Thymus (tissue), 11 donors: ENCODE results near the gene PLSCR2. TPM values are rescaled to one million over a fixed set of nuclear protein-coding genes. Genes with fewer than 3 reads are reported as not detected.
"Not testable (repeated sequence)": the region's sequence is repeated elsewhere in the genome, so short reads cannot be mapped to it uniquely, and the experiment has no call there.

Experiments used
- DNase-seq, 9 donors: peaks; one replicate each; pipeline ENCODE4 v3.0.0-alpha.2; 2013; ENCODE audit warnings: low spot score in 9 of 9, low read depth in 6 of 9, missing footprints in 1 of 9
- H3K27ac ChIP-seq, 2 donors: one replicate each; pipeline ENCODE4 v1.5.1; 2013; ENCODE audit warnings: control low read depth in 1 of 2, low read depth in 1 of 2, low read length in 1 of 2, mild to moderate bottlenecking in 1 of 2, moderate library complexity in 1 of 2
- H3K27me3 ChIP-seq, 2 donors: one replicate each; pipeline ENCODE4 v1.5.1; 2013; ENCODE audit warnings: low read length in 1 of 2; ENCODE audit not compliant: control insufficient read depth in 2 of 2, insufficient read depth in 1 of 2
- H3K36me3 ChIP-seq, 2 donors: one replicate each; pipeline ENCODE4 v1.5.1; 2013; ENCODE audit warnings: low read length in 1 of 2, mild to moderate bottlenecking in 1 of 2, moderate library complexity in 1 of 2; ENCODE audit not compliant: control insufficient read depth in 2 of 2, insufficient read depth in 2 of 2
- H3K4me1 ChIP-seq, 2 donors: one replicate each; pipeline ENCODE4 v1.5.1; 2013; ENCODE audit warnings: low read length in 2 of 2; ENCODE audit not compliant: control insufficient read depth in 2 of 2, insufficient read depth in 2 of 2
- H3K4me3 ChIP-seq, 2 donors: one replicate each; pipeline ENCODE4 v1.5.1; 2013; ENCODE audit warnings: low read length in 2 of 2, control low read depth in 1 of 2, mild to moderate bottlenecking in 1 of 2
- H3K9me3 ChIP-seq, 2 donors: one replicate each; pipeline ENCODE4 v1.5.1; 2013; ENCODE audit warnings: low read length in 1 of 2, mild to moderate bottlenecking in 1 of 2; ENCODE audit not compliant: control insufficient read depth in 2 of 2, insufficient read depth in 1 of 2
- WGBS: extraction: QIAGEN DNeasy Blood & Tissue Kit; methylation state at CpG from one replicate; pipeline ENCODE4 v1.1.7; 2013; 5-methylcytosine and 5-hydroxymethylcytosine counted together
- polyA plus RNA-seq: library from polyadenylated mRNA; stranded (reverse); fragments of 200-250 nt; gene quantifications from one replicate; pipeline ENCODE4 v1.2.3, GENCODE V29; 2013
- total RNA-seq: library from RNA; stranded (reverse); fragments of 120-200 nt; gene quantifications from one replicate; pipeline ENCODE4 v1.2.4, GENCODE V29; 2013
- donor health status: healthy.

The PLSCR2 gene
- total and polyA plus RNA-seq, 2 donors, result 0.16 to 0.28 TPM

GRCh38 chr3:146493221-146493620, 23.9 kb upstream of the PLSCR2 start:
- no peak overlapping the region for H3K27ac ChIP-seq
- H3K27me3 ChIP-seq, result no peaks in the 10 kb centered on the region
- H3K36me3 ChIP-seq, result no peaks in the 10 kb centered on the region
- H3K4me1 ChIP-seq, result peaks cover 0 to 6% of the 10 kb centered on the region in 2 donors
- WGBS, result 94% methylated on average over 2 of the region's 2 CpGs
- DNase-seq, result no peak
- H3K4me3 ChIP-seq, result no peak overlapping the region
- H3K9me3 ChIP-seq, result peaks cover 0 to 12% of the 10 kb centered on the region in 2 donors

- 50% methylated on average over 2 of the region's 2 CpGs for WGBS
Observed at GRCh38 chr3:146491303-146491702, 21.9 kb upstream of the PLSCR2 start.

GRCh38 chr3:146485297-146485696, 15.9 kb upstream of the PLSCR2 start:
- Histone ChIP-seq H3K4me3 (no peak overlapping the region), H3K27ac (no peak overlapping the region), H3K4me1 (no peaks in the 10 kb centered on the region), H3K9me3 (no peaks in the 10 kb centered on the region), H3K27me3 (no peaks in the 10 kb centered on the region), H3K36me3 (no peaks in the 10 kb centered on the region)
- DNase-seq, result no peak

More at GRCh38 chr3:146491303-146491702, 21.9 kb upstream of the PLSCR2 start:
- H3K27ac ChIP-seq, result no peak overlapping the region
- H3K4me3 ChIP-seq, result no peak overlapping the region
- H3K9me3 ChIP-seq, result no peaks in the 10 kb centered on the region
- no peaks in the 10 kb centered on the region for H3K36me3 ChIP-seq
- DNase-seq, result no peak
- H3K27me3 ChIP-seq, result no peaks in the 10 kb centered on the region
- H3K4me1 ChIP-seq, result no peaks in the 10 kb centered on the region

GRCh38 chr3:146476094-146476740, 6.9 kb upstream of the PLSCR2 start:
- Histone ChIP-seq H3K27ac (no peak overlapping the region), H3K27me3 (no peaks in the 10 kb centered on the region), H3K4me3 (no peak overlapping the region), H3K4me1 (peaks cover 0 to 3% of the 10 kb centered on the region in 2 donors), H3K9me3 (no peaks in the 10 kb centered on the region), H3K36me3 (no peaks in the 10 kb centered on the region)
- no peak for DNase-seq
- WGBS, result 97% methylated on average over 6 of the region's 6 CpGs

GRCh38 chr3:146474976-146475375, 5.6 kb upstream of the PLSCR2 start:
- H3K9me3 ChIP-seq, H3K4me1 ChIP-seq, H3K4me3 ChIP-seq, H3K27ac ChIP-seq, DNase-seq, H3K27me3 ChIP-seq, H3K36me3 ChIP-seq: not testable (repeated sequence)
- 98% methylated on average over 2 of the region's 2 CpGs for WGBS

- H3K9me3 ChIP-seq, result no peaks in the 10 kb centered on the region
- DNase-seq, result no peak
- no peaks in the 10 kb centered on the region for H3K27me3 ChIP-seq
- 97% methylated on average over 2 of the region's 2 CpGs for WGBS
- H3K4me1 ChIP-seq, result peaks cover 0 to 15% of the 10 kb centered on the region in 2 donors
- no peak overlapping the region for H3K27ac ChIP-seq
- no peak overlapping the region for H3K4me3 ChIP-seq
- no peaks in the 10 kb centered on the region for H3K36me3 ChIP-seq
Observed at GRCh38 chr3:146473726-146474125, 4.4 kb upstream of the PLSCR2 start.

- peaks cover 0 to 15% of the 10 kb centered on the region in 2 donors for H3K4me1 ChIP-seq
- H3K27me3 ChIP-seq, result no peaks in the 10 kb centered on the region
- H3K27ac ChIP-seq, result no peak overlapping the region
- H3K36me3 ChIP-seq, result no peaks in the 10 kb centered on the region
- no peak for DNase-seq
- H3K4me3 ChIP-seq, result no peak overlapping the region
- H3K9me3 ChIP-seq, result no peaks in the 10 kb centered on the region
- WGBS, result 98% methylated on average over 1 of the region's 1 CpG
Observed at GRCh38 chr3:146472611-146473010, 3.2 kb upstream of the PLSCR2 start.

GRCh38 chr3:146471012-146471411, 1.7 kb upstream of the PLSCR2 start:
- 99% methylated on average over 1 of the region's 1 CpG for WGBS
- H3K27me3 ChIP-seq, result no peaks in the 10 kb centered on the region
- H3K27ac ChIP-seq, result no peak overlapping the region
- H3K4me1 ChIP-seq, result peaks cover 0 to 15% of the 10 kb centered on the region in 2 donors
- no peaks in the 10 kb centered on the region for H3K36me3 ChIP-seq
- no peak for DNase-seq
- no peak overlapping the region for H3K4me3 ChIP-seq
- H3K9me3 ChIP-seq, result no peaks in the 10 kb centered on the region

GRCh38 chr3:146470425-146470990, 1.1 kb upstream of the PLSCR2 start:
- Histone ChIP-seq H3K4me3 (no peak overlapping the region), H3K27me3 (no peaks in the 10 kb centered on the region), H3K9me3 (no peaks in the 10 kb centered on the region), H3K36me3 (no peaks in the 10 kb centered on the region), H3K27ac (no peak overlapping the region), H3K4me1 (peaks cover 0 to 16% of the 10 kb centered on the region in 2 donors)
- WGBS, result 97% methylated on average over 9 of the region's 9 CpGs
- DNase-seq, result no peak
